22Rv1 (cell line): ENCODE measurements around the gene SCLT1.

Experiments used
- H3K27ac ChIP-seq: fragments of 450-650 bp; 2 replicates; pipeline ENCODE4 v1.5.1; 2017
- ZFX ChIP-seq: fragments of 450-650 bp; IDR thresholded peaks from 2 replicates; pipeline ENCODE4 v1.6.1; 2017; ENCODE audit warnings: antibody characterized with exemption, borderline replicate concordance
- TF ChIP-seq, protein P1 (sequence below): fragments of 450-650 bp; IDR thresholded peaks from 2 replicates; pipeline ENCODE4 v1.5.1; 2017; ENCODE audit warnings: mild to moderate bottlenecking

Gene SCLT1

DNA sequence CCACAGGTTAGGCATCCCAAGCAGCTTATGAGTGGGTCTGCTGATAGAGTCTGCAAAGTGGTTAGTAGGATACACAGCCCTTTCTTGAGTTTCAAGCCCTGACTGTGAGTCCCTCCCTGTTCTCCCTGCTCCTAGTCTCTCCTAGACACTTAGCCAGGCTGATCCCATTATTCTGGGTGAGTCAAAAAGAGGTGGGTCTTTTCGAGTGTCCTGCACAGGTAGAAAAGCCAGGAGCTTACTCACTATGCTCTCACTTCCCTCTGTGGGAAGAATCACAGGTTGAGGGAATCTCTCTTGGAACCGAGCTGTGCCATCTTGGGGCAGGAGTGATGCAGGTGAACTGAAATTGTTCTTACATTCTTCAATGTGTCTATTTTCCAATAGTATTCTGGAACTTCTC, 29.7 kb downstream of the SCLT1 start:
- no peak overlapping the region for H3K27ac ChIP-seq
- TF ChIP-seq, protein P1, sequence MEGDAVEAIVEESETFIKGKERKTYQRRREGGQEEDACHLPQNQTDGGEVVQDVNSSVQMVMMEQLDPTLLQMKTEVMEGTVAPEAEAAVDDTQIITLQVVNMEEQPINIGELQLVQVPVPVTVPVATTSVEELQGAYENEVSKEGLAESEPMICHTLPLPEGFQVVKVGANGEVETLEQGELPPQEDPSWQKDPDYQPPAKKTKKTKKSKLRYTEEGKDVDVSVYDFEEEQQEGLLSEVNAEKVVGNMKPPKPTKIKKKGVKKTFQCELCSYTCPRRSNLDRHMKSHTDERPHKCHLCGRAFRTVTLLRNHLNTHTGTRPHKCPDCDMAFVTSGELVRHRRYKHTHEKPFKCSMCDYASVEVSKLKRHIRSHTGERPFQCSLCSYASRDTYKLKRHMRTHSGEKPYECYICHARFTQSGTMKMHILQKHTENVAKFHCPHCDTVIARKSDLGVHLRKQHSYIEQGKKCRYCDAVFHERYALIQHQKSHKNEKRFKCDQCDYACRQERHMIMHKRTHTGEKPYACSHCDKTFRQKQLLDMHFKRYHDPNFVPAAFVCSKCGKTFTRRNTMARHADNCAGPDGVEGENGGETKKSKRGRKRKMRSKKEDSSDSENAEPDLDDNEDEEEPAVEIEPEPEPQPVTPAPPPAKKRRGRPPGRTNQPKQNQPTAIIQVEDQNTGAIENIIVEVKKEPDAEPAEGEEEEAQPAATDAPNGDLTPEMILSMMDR = no peak
- TF ChIP-seq ZFX = no peak

GRCh38 chr4:129062580-129062979, 30.8 kb downstream of the SCLT1 start:
- H3K27ac ChIP-seq = no peak overlapping the region
- no peak for TF ChIP-seq ZFX
- TF ChIP-seq, protein P1 = no peak

DNA sequence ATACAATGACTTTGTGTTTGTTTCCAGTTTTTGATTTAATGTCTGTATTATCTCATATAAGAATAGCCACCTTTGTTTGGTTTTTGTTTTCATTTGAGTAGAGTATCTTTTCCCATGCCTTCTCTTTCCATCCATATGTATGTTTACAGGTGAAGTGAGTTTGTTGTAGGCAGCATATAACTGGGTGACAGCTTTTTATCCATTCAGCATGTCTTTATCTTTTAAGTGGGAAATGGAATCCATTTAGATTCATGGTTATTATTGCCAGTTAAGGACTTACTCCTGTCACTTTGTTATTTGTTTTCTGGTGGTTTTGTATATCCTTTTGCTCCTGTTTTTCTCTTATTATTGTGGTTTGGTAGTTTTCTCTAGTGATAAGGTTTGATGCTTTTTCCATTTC, 34.3 kb downstream of the SCLT1 start:
- H3K27ac ChIP-seq = no peak overlapping the region
- TF ChIP-seq ZFX = no peak
- TF ChIP-seq, protein P1 = no peak

GRCh38 chr4:129046055-129046959, 47.0 kb downstream of the SCLT1 start:
- no peak overlapping the region for H3K27ac ChIP-seq
- TF ChIP-seq, protein P1 = no peak
- TF ChIP-seq ZFX = no peak

DNA sequence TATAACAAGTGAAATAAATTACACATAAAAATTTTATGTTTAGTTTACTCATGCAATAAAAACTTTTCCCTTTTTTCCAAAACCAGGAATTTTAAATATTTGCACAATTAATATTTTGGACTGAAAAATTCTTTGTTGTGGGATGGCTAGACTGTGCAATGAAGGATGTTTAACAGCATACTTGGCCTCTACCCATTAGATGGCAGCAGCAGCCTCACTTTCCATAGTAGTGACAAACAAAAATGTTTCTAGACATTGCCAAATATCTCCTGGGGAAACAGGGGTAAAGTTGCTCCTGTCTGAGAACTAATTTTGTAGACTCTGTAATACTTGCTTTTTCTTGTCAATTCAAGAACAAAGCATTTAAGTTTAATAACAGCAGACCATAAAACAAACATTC, 49.8 kb downstream of the SCLT1 start:
- TF ChIP-seq, protein P1 = no peak
- TF ChIP-seq ZFX = no peak
- no peak overlapping the region for H3K27ac ChIP-seq

GRCh38 chr4:129040471-129040870, 52.9 kb downstream of the SCLT1 start:
- no peak overlapping the region for H3K27ac ChIP-seq
- TF ChIP-seq ZFX = no peak
- TF ChIP-seq, protein P1 = no peak

DNA sequence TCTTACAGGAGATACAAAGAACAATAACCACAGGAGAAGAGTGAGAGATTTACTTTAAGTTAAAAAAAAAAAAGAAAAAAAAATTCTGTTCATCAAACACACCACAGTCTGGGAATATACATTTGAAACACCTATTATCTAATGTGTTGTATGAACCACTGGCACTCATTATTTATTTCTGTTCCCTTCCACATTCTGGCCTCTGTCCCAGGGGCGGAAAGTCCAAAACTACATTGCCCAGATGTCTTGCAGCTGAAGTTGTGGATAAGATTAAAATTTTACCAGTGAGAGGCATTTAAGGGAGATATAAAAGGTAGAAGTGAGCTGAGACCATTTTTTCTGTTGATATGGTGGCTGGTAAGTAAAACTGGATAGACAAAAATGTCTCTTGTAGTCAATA, 56.2 kb downstream of the SCLT1 start:
- H3K27ac ChIP-seq = no peak overlapping the region
- TF ChIP-seq ZFX = no peak
- TF ChIP-seq, protein P1 = no peak
